ENCODE data around the gene NRXN3.

The NRXN3 gene

GRCh38 chr14:78610994-78611393 lies 440.8 kb downstream of the NRXN3 start:
- Histone ChIP-seq H3K27ac (ENCODE audit: low read depth, low read length, poor library complexity, severe bottlenecking) (no peak overlapping the region), H4K20me1 (ENCODE audit: insufficient read depth, low read length) (no peaks in the 10 kb centered on the region), H3K9ac (ENCODE audit: low read length) (no peak overlapping the region), H3F3A (ENCODE audit: insufficient read depth, low read length) (no peaks in the 10 kb centered on the region), H2AFZ (ENCODE audit: low read length) (no peak overlapping the region), H3K9me2 (ENCODE audit: low read depth, low read length) (no peaks in the 10 kb centered on the region), H3K27me3 (ENCODE audit: insufficient read depth, low read length) (no peaks in the 10 kb centered on the region), H3K79me2 (ENCODE audit: insufficient read depth, low read length) (no peaks in the 10 kb centered on the region), H3K9me3 (ENCODE audit: low read length) (no peaks in the 10 kb centered on the region), H3K4me3 (ENCODE audit: low read depth, low read length, poor library complexity, severe bottlenecking) (no peak overlapping the region), H3K4me1 (ENCODE audit: insufficient read depth, low read length, severe bottlenecking) (no peaks in the 10 kb centered on the region), H3K4me2 (ENCODE audit: low read length) (no peak overlapping the region), H3K36me3 (ENCODE audit: insufficient read depth, low read length) (no peaks in the 10 kb centered on the region)
- TF ChIP-seq CTCF (IDR thresholded peaks at IDR 0.05; ENCODE audit: low read length) (no peak), EZH2 (IDR thresholded peaks at IDR 0.05; ENCODE audit: borderline replicate concordance, low read length) (no peak)

GRCh38 chr14:78611796-78612571 lies 441.8 kb downstream of the NRXN3 start:
- Histone ChIP-seq H3K9me2 (ENCODE audit: low read depth, low read length) (no peaks in the 10 kb centered on the region), H2AFZ (ENCODE audit: low read length) (no peak overlapping the region), H3F3A (ENCODE audit: insufficient read depth, low read length) (no peaks in the 10 kb centered on the region)

GRCh38 chr14:78612666-78613065 lies 442.5 kb downstream of the NRXN3 start:
- Histone ChIP-seq H3K9ac (ENCODE audit: low read length) (no peak overlapping the region), H3K4me2 (ENCODE audit: low read length) (no peak overlapping the region), H3K79me2 (ENCODE audit: insufficient read depth, low read length) (no peaks in the 10 kb centered on the region), H3K4me1 (ENCODE audit: insufficient read depth, low read length, severe bottlenecking) (no peaks in the 10 kb centered on the region), H3F3A (ENCODE audit: insufficient read depth, low read length) (no peaks in the 10 kb centered on the region), H2AFZ (ENCODE audit: low read length) (no peak overlapping the region), H3K27ac (ENCODE audit: low read depth, low read length, poor library complexity, severe bottlenecking) (no peak overlapping the region), H4K20me1 (ENCODE audit: insufficient read depth, low read length) (no peaks in the 10 kb centered on the region), H3K36me3 (ENCODE audit: insufficient read depth, low read length) (no peaks in the 10 kb centered on the region), H3K27me3 (ENCODE audit: insufficient read depth, low read length) (no peaks in the 10 kb centered on the region), H3K4me3 (ENCODE audit: low read depth, low read length, poor library complexity, severe bottlenecking) (no peak overlapping the region), H3K9me3 (ENCODE audit: low read length) (no peaks in the 10 kb centered on the region), H3K9me2 (ENCODE audit: low read depth, low read length) (no peaks in the 10 kb centered on the region)
- TF ChIP-seq EZH2 (IDR thresholded peaks at IDR 0.05; ENCODE audit: borderline replicate concordance, low read length) = no peak
- no peak for TF ChIP-seq CTCF (IDR thresholded peaks at IDR 0.05; ENCODE audit: low read length)

More at GRCh38 chr14:78611796-78612571, 441.8 kb downstream of the NRXN3 start:
- no peaks in the 10 kb centered on the region for H3K27me3 ChIP-seq (ENCODE audit: insufficient read depth, low read length)
- H3K9ac ChIP-seq (ENCODE audit: low read length) = no peak overlapping the region
- no peaks in the 10 kb centered on the region for H3K9me3 ChIP-seq (ENCODE audit: low read length)
- H3K4me1 ChIP-seq (ENCODE audit: insufficient read depth, low read length, severe bottlenecking) = no peaks in the 10 kb centered on the region
- H3K4me3 ChIP-seq (ENCODE audit: low read depth, low read length, poor library complexity, severe bottlenecking) = no peak overlapping the region
- H3K27ac ChIP-seq (ENCODE audit: low read depth, low read length, poor library complexity, severe bottlenecking) = no peak overlapping the region
- no peaks in the 10 kb centered on the region for H3K36me3 ChIP-seq (ENCODE audit: insufficient read depth, low read length)
- H3K79me2 ChIP-seq (ENCODE audit: insufficient read depth, low read length) = no peaks in the 10 kb centered on the region
- H4K20me1 ChIP-seq (ENCODE audit: insufficient read depth, low read length) = no peaks in the 10 kb centered on the region
- no peak overlapping the region for H3K4me2 ChIP-seq (ENCODE audit: low read length)
- TF ChIP-seq CTCF (IDR thresholded peaks at IDR 0.05; ENCODE audit: low read length) (no peak), EZH2 (IDR thresholded peaks at IDR 0.05; ENCODE audit: borderline replicate concordance, low read length) (no peak)

All from OCI-LY1 (cell line).